Measurements from ENCODE around the gene KDM2A. TPM values are rescaled to one million over a fixed set of nuclear protein-coding genes. Genes with fewer than 3 reads are reported as not detected.

Gene KDM2A
- total and polyA plus RNA-seq, 4 donors, result 30.6 to 102 (median 63.2) TPM

DNA sequence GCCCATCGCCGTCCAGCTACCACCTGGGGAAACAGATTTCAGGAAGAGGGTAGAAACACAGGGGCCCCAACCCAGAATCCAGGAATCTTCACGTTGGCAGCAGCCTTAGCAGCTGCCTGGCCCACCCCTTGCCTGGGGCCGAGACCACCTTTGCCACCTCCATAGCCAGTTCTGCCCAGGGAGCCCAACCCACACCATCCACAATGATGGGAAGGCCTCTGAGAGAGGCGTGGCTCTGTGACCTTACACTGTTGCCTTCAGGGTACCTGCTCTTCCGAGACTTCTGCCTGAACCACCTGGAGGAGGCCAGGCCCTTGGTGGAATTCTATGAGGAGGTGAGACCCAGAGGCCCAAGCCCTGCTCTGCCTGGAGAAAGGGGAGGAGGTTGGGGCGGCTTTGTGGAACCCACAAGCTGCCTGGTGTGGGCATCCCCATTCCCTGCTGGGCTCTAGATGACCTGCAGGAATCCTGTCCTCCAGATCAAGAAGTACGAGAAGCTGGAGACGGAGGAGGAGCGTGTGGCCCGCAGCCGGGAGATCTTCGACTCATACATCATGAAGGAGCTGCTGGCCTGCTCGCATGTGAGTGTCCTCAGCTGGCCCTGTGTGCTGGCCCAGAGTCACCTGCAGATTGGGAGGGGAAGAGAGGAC, 160.0 kb downstream of the KDM2A start:
- 75 to 87% methylated on average over 14 of the region's 14 CpGs for WGBS, 2 donors
- Histone ChIP-seq H3K27me3 (ENCODE audit: control insufficient read depth in 3 of 3, insufficient read depth in 3 of 3, low read length in 2 of 3) (no peaks in the 10 kb centered on the region), H3K4me1 (ENCODE audit: control insufficient read depth in 5 of 5, insufficient read depth in 5 of 5, low read length in 5 of 5) (peaks cover 7 to 53% (median 21%) of the 10 kb centered on the region in 5 donors), H3K9ac (ENCODE audit: insufficient read depth in 1 of 2, low read length in 2 of 2) (no peak overlapping the region), H3K36me3 (ENCODE audit: control insufficient read depth in 4 of 4, insufficient read depth in 4 of 4, low read length in 4 of 4) (peaks cover 0 to 53% (median 35%) of the 10 kb centered on the region in 4 donors), H3K4me3 (no peak overlapping the region), H3K9me3 (ENCODE audit: control insufficient read depth in 4 of 4, insufficient read depth in 3 of 4, low read length in 3 of 4) (no peaks in the 10 kb centered on the region), H3K27ac (ENCODE audit: low read depth in 1 of 2, low read length in 1 of 2) (peak overlapping the region in 1 of 2 donors; percentile 97)
- ATAC-seq (ENCODE audit: insufficient read depth, low FRiP score), result no peak
- TF ChIP-seq, protein P1, sequence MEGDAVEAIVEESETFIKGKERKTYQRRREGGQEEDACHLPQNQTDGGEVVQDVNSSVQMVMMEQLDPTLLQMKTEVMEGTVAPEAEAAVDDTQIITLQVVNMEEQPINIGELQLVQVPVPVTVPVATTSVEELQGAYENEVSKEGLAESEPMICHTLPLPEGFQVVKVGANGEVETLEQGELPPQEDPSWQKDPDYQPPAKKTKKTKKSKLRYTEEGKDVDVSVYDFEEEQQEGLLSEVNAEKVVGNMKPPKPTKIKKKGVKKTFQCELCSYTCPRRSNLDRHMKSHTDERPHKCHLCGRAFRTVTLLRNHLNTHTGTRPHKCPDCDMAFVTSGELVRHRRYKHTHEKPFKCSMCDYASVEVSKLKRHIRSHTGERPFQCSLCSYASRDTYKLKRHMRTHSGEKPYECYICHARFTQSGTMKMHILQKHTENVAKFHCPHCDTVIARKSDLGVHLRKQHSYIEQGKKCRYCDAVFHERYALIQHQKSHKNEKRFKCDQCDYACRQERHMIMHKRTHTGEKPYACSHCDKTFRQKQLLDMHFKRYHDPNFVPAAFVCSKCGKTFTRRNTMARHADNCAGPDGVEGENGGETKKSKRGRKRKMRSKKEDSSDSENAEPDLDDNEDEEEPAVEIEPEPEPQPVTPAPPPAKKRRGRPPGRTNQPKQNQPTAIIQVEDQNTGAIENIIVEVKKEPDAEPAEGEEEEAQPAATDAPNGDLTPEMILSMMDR (IDR thresholded peaks at IDR 0.05; ENCODE audit: control extremely low read depth, extremely low read depth), result no peak
- no peak for DNase-seq

DNA sequence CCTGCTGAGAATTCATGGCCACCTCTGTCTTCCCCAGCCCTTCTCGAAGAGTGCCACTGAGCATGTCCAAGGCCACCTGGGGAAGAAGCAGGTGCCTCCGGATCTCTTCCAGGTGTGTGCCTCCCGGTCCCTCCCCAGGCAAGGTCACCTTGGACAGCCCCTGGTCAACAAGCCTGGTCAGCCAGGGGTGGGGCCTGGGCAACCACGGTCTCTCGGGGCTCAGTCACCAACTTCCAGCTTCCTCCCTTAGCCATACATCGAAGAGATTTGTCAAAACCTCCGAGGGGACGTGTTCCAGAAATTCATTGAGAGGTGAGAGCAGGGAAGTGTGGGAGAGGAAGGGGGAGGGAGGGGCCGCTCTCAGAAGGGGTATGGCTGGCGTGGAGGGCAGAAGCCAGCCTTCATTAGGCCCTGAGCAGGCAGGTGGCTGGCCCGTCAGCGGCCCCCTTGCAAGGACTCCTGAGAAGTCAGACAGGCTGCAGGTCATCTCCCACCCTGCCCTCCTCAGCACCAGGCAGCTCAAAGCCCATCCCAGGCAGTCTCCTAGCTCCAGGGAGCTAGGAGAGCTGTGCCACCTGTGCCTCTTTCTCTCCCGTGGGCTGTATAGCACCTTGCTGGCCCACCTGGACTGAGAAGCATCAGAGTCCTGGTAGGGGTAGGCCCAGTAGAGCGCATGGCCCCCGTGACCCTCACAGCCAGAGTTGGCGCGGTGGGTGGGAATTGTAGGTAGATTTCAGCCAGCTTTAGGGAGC, 160.7 kb downstream of the KDM2A start:
- 67 to 79% methylated on average over 17 of the region's 17 CpGs for WGBS, 2 donors
- Histone ChIP-seq H3K9me3 (ENCODE audit: control insufficient read depth in 4 of 4, insufficient read depth in 3 of 4, low read length in 3 of 4) (peaks cover 0 to 2% (median 0%) of the 10 kb centered on the region in 4 donors), H3K4me3 (no peak overlapping the region), H3K27ac (ENCODE audit: low read depth in 1 of 2, low read length in 1 of 2) (peak overlapping the region in 1 of 2 donors; percentile 49), H3K4me1 (ENCODE audit: control insufficient read depth in 5 of 5, insufficient read depth in 5 of 5, low read length in 5 of 5) (peaks cover 4 to 50% (median 21%) of the 10 kb centered on the region in 5 donors), H3K27me3 (ENCODE audit: control insufficient read depth in 3 of 3, insufficient read depth in 3 of 3, low read length in 2 of 3) (no peaks in the 10 kb centered on the region), H3K36me3 (ENCODE audit: control insufficient read depth in 4 of 4, insufficient read depth in 4 of 4, low read length in 4 of 4) (peaks cover 0 to 60% (median 37%) of the 10 kb centered on the region in 4 donors), H3K9ac (ENCODE audit: insufficient read depth in 1 of 2, low read length in 2 of 2) (no peak overlapping the region)
- TF ChIP-seq, protein P1 (IDR thresholded peaks at IDR 0.05; ENCODE audit: control extremely low read depth, extremely low read depth), result no peak
- no peak for DNase-seq
- no peak for ATAC-seq (ENCODE audit: insufficient read depth, low FRiP score)

GRCh38 chr11:67280341-67280787, 161.3 kb downstream of the KDM2A start:
- Histone ChIP-seq H3K36me3 (ENCODE audit: control insufficient read depth in 4 of 4, insufficient read depth in 4 of 4, low read length in 4 of 4) (peaks cover 0 to 65% (median 37%) of the 10 kb centered on the region in 4 donors), H3K4me1 (ENCODE audit: control insufficient read depth in 5 of 5, insufficient read depth in 5 of 5, low read length in 5 of 5) (peaks cover 4 to 44% (median 21%) of the 10 kb centered on the region in 5 donors), H3K4me3 (no peak overlapping the region), H3K27me3 (ENCODE audit: control insufficient read depth in 3 of 3, insufficient read depth in 3 of 3, low read length in 2 of 3) (no peaks in the 10 kb centered on the region), H3K9me3 (ENCODE audit: control insufficient read depth in 4 of 4, insufficient read depth in 3 of 4, low read length in 3 of 4) (peaks cover 0 to 2% (median 0%) of the 10 kb centered on the region in 4 donors), H3K9ac (ENCODE audit: insufficient read depth in 1 of 2, low read length in 2 of 2) (no peak overlapping the region), H3K27ac (ENCODE audit: low read depth in 1 of 2, low read length in 1 of 2) (peak overlapping the region in 1 of 2 donors; percentile 49)
- 53 to 70% methylated on average over 13 of the region's 13 CpGs for WGBS, 2 donors
- ATAC-seq (ENCODE audit: insufficient read depth, low FRiP score), result no peak
- DNase-seq, result no peak
- TF ChIP-seq, protein P1 (IDR thresholded peaks at IDR 0.05; ENCODE audit: control extremely low read depth, extremely low read depth), result no peak
